Neutrophil (primary cell): ENCODE results near the gene UNG.

Experiments
- H3K27ac ChIP-seq: fragments of 200-600 bp; sonication (generic); 2 replicates; pipeline ENCODE4 v1.5.1; 2016; ENCODE audit warnings: mild to moderate bottlenecking, moderate library complexity
- H3K27me3 ChIP-seq: fragments of 200-600 bp; sonication (generic); 2 replicates; pipeline ENCODE4 v1.6.0; 2016; ENCODE audit warnings: mild to moderate bottlenecking
- H3K36me3 ChIP-seq: fragments of 200-600 bp; sonication (generic); 2 replicates; pipeline ENCODE4 v1.5.1; 2017
- H3K4me1 ChIP-seq, 2 experiments: fragments of 200-600 bp in 1 of 2; sonication (generic) in 1 of 2; 1 replicate in 1 of 2; 2 replicates in 1 of 2; pipeline versions ENCODE4 v1.5.1 to v1.6.1; 2013 to 2016; ENCODE audit warnings: low read depth in 1 of 2, low read length in 1 of 2, mild to moderate bottlenecking in 1 of 2, moderate library complexity in 1 of 2; ENCODE audit not compliant: control insufficient read depth in 1 of 2, insufficient read depth in 1 of 2
- H3K4me3 ChIP-seq, 2 experiments: fragments of 200-600 bp in 1 of 2; sonication (generic) in 1 of 2; 1 replicate in 1 of 2; 2 replicates in 1 of 2; pipeline ENCODE4 v1.5.1; 2013 to 2016; ENCODE audit warnings: low read depth in 1 of 2, low read length in 1 of 2, mild to moderate bottlenecking in 1 of 2, moderate library complexity in 1 of 2
- H3K9me3 ChIP-seq: fragments of 200-600 bp; sonication (generic); 2 replicates; pipeline ENCODE4 v1.5.1; 2016
- CTCF ChIP-seq: fragments of 200-600 bp; sonication (generic); IDR thresholded peaks from 2 replicates; pipeline ENCODE4 v1.5.1; 2016; ENCODE audit warnings: antibody characterized with exemption

UNG gene

GRCh38 chr12:109065154-109065852 lies 32.1 kb upstream of the UNG start:
- H3K27ac ChIP-seq, result no peak overlapping the region
- H3K9me3 ChIP-seq, result no peaks in the 10 kb centered on the region
- no peak overlapping the region for H3K4me3 ChIP-seq
- H3K4me1 ChIP-seq, result no peaks in the 10 kb centered on the region
- H3K36me3 ChIP-seq, result peaks cover 37% of the 10 kb centered on the region
- no peaks in the 10 kb centered on the region for H3K27me3 ChIP-seq
- TF ChIP-seq CTCF, result no peak

GRCh38 chr12:109065853-109066193 lies 31.6 kb upstream of the UNG start:
- Histone ChIP-seq H3K36me3 (peaks cover 40% of the 10 kb centered on the region), H3K4me3 (no peak overlapping the region), H3K9me3 (no peaks in the 10 kb centered on the region), H3K27ac (no peak overlapping the region), H3K4me1 (no peaks in the 10 kb centered on the region), H3K27me3 (no peaks in the 10 kb centered on the region)
- no peak for TF ChIP-seq CTCF

- peaks cover 75% of the 10 kb centered on the region for H3K36me3 ChIP-seq
These were observed 27.8 kb upstream of the UNG start for GRCh38 chr12:109069307-109070271.

GRCh38 chr12:109074866-109075265 lies 22.5 kb upstream of the UNG start:
- Histone ChIP-seq H3K4me1 (no peaks in the 10 kb centered on the region), H3K27ac (no peak overlapping the region), H3K9me3 (no peaks in the 10 kb centered on the region), H3K36me3 (peaks cover 50% of the 10 kb centered on the region), H3K4me3 (no peak overlapping the region), H3K27me3 (no peaks in the 10 kb centered on the region)
- no peak for TF ChIP-seq CTCF

More at GRCh38 chr12:109069307-109070271, 27.8 kb upstream of the UNG start:
- Histone ChIP-seq H3K27me3 (no peaks in the 10 kb centered on the region), H3K27ac (no peak overlapping the region), H3K4me3 (no peak overlapping the region), H3K4me1 (no peaks in the 10 kb centered on the region), H3K9me3 (no peaks in the 10 kb centered on the region)
- TF ChIP-seq CTCF, result no peak

- no peaks in the 10 kb centered on the region for H3K27me3 ChIP-seq
- H3K9me3 ChIP-seq, result no peaks in the 10 kb centered on the region
- TF ChIP-seq CTCF, result no peak
- H3K27ac ChIP-seq, result no peak overlapping the region
- no peak overlapping the region for H3K4me3 ChIP-seq
- H3K36me3 ChIP-seq, result peaks cover 69% of the 10 kb centered on the region
- no peaks in the 10 kb centered on the region for H3K4me1 ChIP-seq
These were observed 14.6 kb upstream of the UNG start for GRCh38 chr12:109082751-109083150.
